GM21529 (cell line): ENCODE measurements around the gene SCYGR3.

Source experiments
- ATAC-seq: cut with Tn5 transposase; IDR thresholded peaks from one replicate; pipeline ENCODE4 v1.9.1; 2021; ENCODE audit not compliant: unreplicated experiment

SCYGR3 gene

GRCh38 chr2:227566012-227566411 is 48.6 kb downstream of the SCYGR3 start:
- ATAC-seq: no peak

DNA sequence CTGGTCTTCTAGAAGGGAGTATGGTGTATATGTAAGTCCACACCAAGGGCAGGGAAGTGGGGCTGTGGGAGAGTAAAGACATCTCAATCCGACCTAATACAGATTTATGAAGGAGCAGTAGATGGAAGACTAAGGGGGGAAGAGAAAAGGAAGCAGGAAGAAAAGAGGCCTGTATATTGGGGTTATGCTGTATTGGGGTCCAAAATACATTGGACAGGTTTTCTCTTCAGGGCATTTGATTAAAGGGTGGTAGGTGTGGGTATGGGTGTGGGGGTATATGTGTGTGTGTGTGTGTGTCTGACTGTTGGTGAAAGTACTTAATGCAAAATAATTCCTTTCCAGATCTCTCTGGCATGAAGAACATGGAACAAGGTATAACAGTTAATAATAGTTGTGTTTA is 49.6 kb downstream of the SCYGR3 start:
- no peak for ATAC-seq
